HepG2 (cell line): ENCODE data around the gene VAV2. TPM values are rescaled to one million over a fixed set of nuclear protein-coding genes. Genes with fewer than 3 reads are reported as not detected.

Experiments
- CBX1 ChIP-seq: IDR thresholded peaks from one replicate; pipeline ENCODE4 v1.6.1; 2016; ENCODE audit warnings: antibody characterized with exemption, low read depth
- EHMT2 ChIP-seq: fragments of 200-600 bp; sonication (generic); IDR thresholded peaks from 2 replicates; pipeline ENCODE4 v1.7.0; 2017; ENCODE audit warnings: antibody characterized with exemption, low read depth, low read length, borderline replicate concordance
- FOXM1 ChIP-seq: sonication (generic); formaldehyde crosslinking; IDR thresholded peaks from 2 replicates; pipeline ENCODE4 v1.5.0; 2020; ENCODE audit warnings: missing genetic modification reagents
- GZF1 ChIP-seq: sonication (generic); formaldehyde crosslinking; IDR thresholded peaks from 2 replicates; pipeline ENCODE4 v1.5.1; 2020; ENCODE audit warnings: mild to moderate bottlenecking, missing genetic modification reagents
- KDM2A ChIP-seq: sonication (generic); formaldehyde crosslinking; IDR thresholded peaks from 2 replicates; pipeline ENCODE4 v1.4.0; 2020; ENCODE audit warnings: low read depth, missing genetic modification reagents, borderline replicate concordance
- MTF2 ChIP-seq: sonication (generic); formaldehyde crosslinking; IDR thresholded peaks from 2 replicates; pipeline ENCODE4 v1.5.0; 2020; ENCODE audit warnings: missing genetic modification reagents, borderline replicate concordance
- NCOA1 ChIP-seq: sonication (generic); formaldehyde crosslinking; IDR thresholded peaks from 2 replicates; pipeline ENCODE4 v1.9.0; 2021; ENCODE audit warnings: missing genetic modification reagents
- PITX1 ChIP-seq: sonication (generic); formaldehyde crosslinking; IDR thresholded peaks from 2 replicates; pipeline ENCODE4 v1.5.1; 2020; ENCODE audit warnings: mild to moderate bottlenecking, missing genetic modification reagents
- RELA ChIP-seq: sonication (generic); formaldehyde crosslinking; IDR thresholded peaks from 2 replicates; pipeline ENCODE4 v1.4.0; 2020; ENCODE audit warnings: missing genetic modification reagents
- RORA ChIP-seq: sonication (generic); formaldehyde crosslinking; IDR thresholded peaks from 2 replicates; pipeline ENCODE4 v1.5.0; 2020; ENCODE audit warnings: mild to moderate bottlenecking, missing genetic modification reagents, moderate library complexity
- SAP130 ChIP-seq: IDR thresholded peaks from 2 replicates; pipeline ENCODE4 v1.6.1; 2016; ENCODE audit warnings: low read depth
- SMARCC2 ChIP-seq: fragments of 450-650 bp; IDR thresholded peaks from 2 replicates; pipeline ENCODE4 v1.6.1; 2017; ENCODE audit warnings: antibody characterized with exemption, mild to moderate bottlenecking
- SP1 ChIP-seq, 2 experiments: fragments of 450-650 bp in 1 of 2; sonication (generic) in 1 of 2; formaldehyde crosslinking in 1 of 2; IDR thresholded peaks; 2 replicates each; pipeline versions ENCODE4 v1.4.0 to v1.6.1; 2016 to 2020; ENCODE audit warnings: missing genetic modification reagents in 1 of 2
- TCF12 ChIP-seq, 2 experiments: fragments of 450-650 bp in 1 of 2; sonication (generic) in 1 of 2; formaldehyde crosslinking in 1 of 2; IDR thresholded peaks; 2 replicates each; pipeline versions ENCODE4 v1.6.1 to v1.8.0; 2017 to 2022; ENCODE audit warnings: antibody characterized with exemption in 1 of 2, mild to moderate bottlenecking in 1 of 2, missing genetic modification reagents in 1 of 2, moderate library complexity in 1 of 2
- TOE1 ChIP-seq: sonication (generic); formaldehyde crosslinking; IDR thresholded peaks from 2 replicates; pipeline ENCODE4 v1.4.0; 2020; ENCODE audit warnings: mild to moderate bottlenecking, missing genetic modification reagents
- WIZ ChIP-seq: sonication (generic); formaldehyde crosslinking; IDR thresholded peaks from 2 replicates; pipeline ENCODE4 v1.5.1; 2020; ENCODE audit warnings: mild to moderate bottlenecking, missing genetic modification reagents
- ZNF326 ChIP-seq: sonication (generic); formaldehyde crosslinking; IDR thresholded peaks from 2 replicates; pipeline ENCODE4 v1.4.0; 2020; ENCODE audit warnings: missing genetic modification reagents, borderline replicate concordance
- ZNF335 ChIP-seq: sonication (generic); formaldehyde crosslinking; IDR thresholded peaks from 2 replicates; pipeline ENCODE4 v1.4.0; 2020; ENCODE audit warnings: missing genetic modification reagents
- ZNF510 ChIP-seq: sonication (generic); formaldehyde crosslinking; IDR thresholded peaks from 2 replicates; pipeline ENCODE4 v1.4.0; 2020; ENCODE audit warnings: low read depth, mild to moderate bottlenecking, missing genetic modification reagents
- ZNF543 ChIP-seq: sonication (generic); formaldehyde crosslinking; IDR thresholded peaks from 2 replicates; pipeline ENCODE4 v1.4.0; 2020; ENCODE audit warnings: mild to moderate bottlenecking, missing genetic modification reagents
- ZNF772 ChIP-seq: sonication (generic); formaldehyde crosslinking; IDR thresholded peaks from 2 replicates; pipeline ENCODE4 v1.5.0; 2020; ENCODE audit warnings: mild to moderate bottlenecking, missing genetic modification reagents
- ZZZ3 ChIP-seq: sonication (generic); formaldehyde crosslinking; IDR thresholded peaks from 2 replicates; pipeline ENCODE4 v1.4.0; 2020; ENCODE audit warnings: missing genetic modification reagents, mild to moderate bottlenecking, borderline replicate concordance
- polyA plus RNA-seq, 8 experiments: library from polyadenylated mRNA; depleted of rRNA in 3 of 8; stranded (reverse) in 7 of 8; unstranded in 1 of 8; fragments of >200 nt; fragmentation: Illumina TruSeq in 4 of 8; extraction: Trizol in 4 of 8; gene quantifications; 2 replicates each; pipeline versions ENCODE4 v1.2.1 to v1.2.3, GENCODE V29; 2011 to 2016; ENCODE audit warnings: low read depth in 4 of 8, missing spikeins in 1 of 8, mixed read lengths in 1 of 8; ENCODE audit not compliant: insufficient read depth in 1 of 8
- total RNA-seq, 5 experiments: library from RNA; depleted of rRNA; stranded (reverse); fragments of >200 nt; fragmentation: Illumina TruSeq; extraction: Trizol; gene quantifications; 2 replicates each; pipeline ENCODE4 v1.2.3, GENCODE V29; 2016; ENCODE audit warnings: low read depth in 1 of 5
- TF ChIP-seq, protein P1 (sequence below): sonication (generic); formaldehyde crosslinking; IDR thresholded peaks from 2 replicates; pipeline ENCODE4 v1.4.0; 2020; ENCODE audit warnings: missing genetic modification reagents, borderline replicate concordance
- TF ChIP-seq, protein P2 (sequence below): sonication (generic); formaldehyde crosslinking; IDR thresholded peaks from 2 replicates; pipeline ENCODE4 v1.4.0; 2020; ENCODE audit warnings: missing genetic modification reagents
- TF ChIP-seq, protein P3 (sequence below): sonication (generic); formaldehyde crosslinking; IDR thresholded peaks from 2 replicates; pipeline ENCODE4 v1.5.0; 2020; ENCODE audit warnings: missing genetic modification reagents

Gene VAV2
- total and polyA plus RNA-seq, 2 of the 13 experiments (the other 11 are each of a cell fraction or from before 2014, with no cell fraction given) = 22.5 to 22.9 TPM

DNA sequence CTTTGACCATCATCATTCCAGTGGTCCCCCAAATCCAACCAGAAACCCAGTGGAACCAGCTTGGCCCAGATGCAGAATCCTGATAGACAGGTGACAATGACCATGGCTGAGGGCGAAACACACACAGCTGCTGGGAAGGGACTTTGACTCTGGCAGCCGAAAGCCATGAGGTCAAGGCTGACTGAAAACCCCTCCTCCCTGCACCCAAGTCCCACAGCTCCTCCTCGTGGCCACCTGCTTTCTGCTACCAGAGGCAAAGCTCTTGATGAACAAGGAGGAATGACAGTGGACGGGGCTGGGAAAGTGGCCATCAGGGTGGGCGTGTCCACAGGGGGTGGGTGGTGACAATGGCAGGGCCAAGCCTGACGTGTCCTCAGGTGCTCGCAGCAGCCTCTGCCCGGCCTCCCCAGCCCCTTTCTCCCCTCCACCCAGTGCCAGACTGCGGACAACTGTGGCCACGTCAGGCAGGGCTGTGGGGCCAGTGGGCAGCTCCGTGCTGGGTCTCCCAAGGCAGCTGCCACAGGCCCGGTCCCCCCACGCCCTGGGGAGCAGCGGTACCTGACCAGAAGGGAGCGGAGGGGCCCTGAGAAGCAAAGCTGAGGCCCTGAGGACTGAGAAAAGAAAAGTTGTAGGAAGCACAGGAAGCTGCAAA lies 223.1 kb downstream of the VAV2 start (continued):
- no peak for TF ChIP-seq SP1 (IDR thresholded peaks at IDR 0.05)
- peak; percentile 39; the same call in 1 of the 2 replicates for TF ChIP-seq SP1 (CRISPR knock-in tag; IDR thresholded peaks at IDR 0.05)
- 0 out of 2 replicates have a peak, but pooled peaks have one; percentile 54 for TF ChIP-seq ZZZ3 (CRISPR knock-in tag)
- no peak for TF ChIP-seq CBX1
- no peak for TF ChIP-seq TOE1 (CRISPR knock-in tag)
- no peak for TF ChIP-seq ZNF326 (CRISPR knock-in tag)
- peak; percentile 70; the same call in 1 of the 2 replicates for TF ChIP-seq KDM2A
- peak; percentile 72; the same call in 1 of the 2 replicates for TF ChIP-seq ZNF543 (CRISPR knock-in tag)
- TF ChIP-seq SAP130 (CRISPR knock-in tag) = peak; percentile 89
- no peak for TF ChIP-seq EHMT2
- no peak for TF ChIP-seq RELA
- no peak for TF ChIP-seq WIZ (CRISPR knock-in tag)
- peak; percentile 95 for TF ChIP-seq PITX1 (CRISPR knock-in tag)
- TF ChIP-seq MTF2 (CRISPR knock-in tag) = no peak
- 0 out of 2 replicates have a peak, but pooled peaks have one; percentile 30 for TF ChIP-seq ZNF335 (CRISPR knock-in tag)
- no peak for TF ChIP-seq TCF12 (IDR thresholded peaks at IDR 0.05)
- peak; percentile 45; the same call in 1 of the 2 replicates for TF ChIP-seq TCF12 (CRISPR knock-in tag; IDR thresholded peaks at IDR 0.05)
- TF ChIP-seq, protein P1, sequence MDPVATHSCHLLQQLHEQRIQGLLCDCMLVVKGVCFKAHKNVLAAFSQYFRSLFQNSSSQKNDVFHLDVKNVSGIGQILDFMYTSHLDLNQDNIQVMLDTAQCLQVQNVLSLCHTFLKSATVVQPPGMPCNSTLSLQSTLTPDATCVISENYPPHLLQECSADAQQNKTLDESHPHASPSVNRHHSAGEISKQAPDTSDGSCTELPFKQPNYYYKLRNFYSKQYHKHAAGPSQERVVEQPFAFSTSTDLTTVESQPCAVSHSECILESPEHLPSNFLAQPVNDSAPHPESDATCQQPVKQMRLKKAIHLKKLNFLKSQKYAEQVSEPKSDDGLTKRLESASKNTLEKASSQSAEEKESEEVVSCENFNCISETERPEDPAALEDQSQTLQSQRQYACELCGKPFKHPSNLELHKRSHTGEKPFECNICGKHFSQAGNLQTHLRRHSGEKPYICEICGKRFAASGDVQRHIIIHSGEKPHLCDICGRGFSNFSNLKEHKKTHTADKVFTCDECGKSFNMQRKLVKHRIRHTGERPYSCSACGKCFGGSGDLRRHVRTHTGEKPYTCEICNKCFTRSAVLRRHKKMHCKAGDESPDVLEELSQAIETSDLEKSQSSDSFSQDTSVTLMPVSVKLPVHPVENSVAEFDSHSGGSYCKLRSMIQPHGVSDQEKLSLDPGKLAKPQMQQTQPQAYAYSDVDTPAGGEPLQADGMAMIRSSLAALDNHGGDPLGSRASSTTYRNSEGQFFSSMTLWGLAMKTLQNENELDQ = no peak
- TF ChIP-seq, protein P2, sequence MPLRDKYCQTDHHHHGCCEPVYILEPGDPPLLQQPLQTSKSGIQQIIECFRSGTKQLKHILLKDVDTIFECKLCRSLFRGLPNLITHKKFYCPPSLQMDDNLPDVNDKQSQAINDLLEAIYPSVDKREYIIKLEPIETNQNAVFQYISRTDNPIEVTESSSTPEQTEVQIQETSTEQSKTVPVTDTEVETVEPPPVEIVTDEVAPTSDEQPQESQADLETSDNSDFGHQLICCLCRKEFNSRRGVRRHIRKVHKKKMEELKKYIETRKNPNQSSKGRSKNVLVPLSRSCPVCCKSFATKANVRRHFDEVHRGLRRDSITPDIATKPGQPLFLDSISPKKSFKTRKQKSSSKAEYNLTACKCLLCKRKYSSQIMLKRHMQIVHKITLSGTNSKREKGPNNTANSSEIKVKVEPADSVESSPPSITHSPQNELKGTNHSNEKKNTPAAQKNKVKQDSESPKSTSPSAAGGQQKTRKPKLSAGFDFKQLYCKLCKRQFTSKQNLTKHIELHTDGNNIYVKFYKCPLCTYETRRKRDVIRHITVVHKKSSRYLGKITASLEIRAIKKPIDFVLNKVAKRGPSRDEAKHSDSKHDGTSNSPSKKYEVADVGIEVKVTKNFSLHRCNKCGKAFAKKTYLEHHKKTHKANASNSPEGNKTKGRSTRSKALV (CRISPR knock-in tag) = no peak
- no peak for TF ChIP-seq NCOA1 (CRISPR knock-in tag)
- peak; percentile 80; the same call in 1 of the 2 replicates for TF ChIP-seq ZNF772
- TF ChIP-seq SMARCC2 = no peak
- no peak for TF ChIP-seq RORA
- no peak for TF ChIP-seq ZNF510 (CRISPR knock-in tag)
- no peak for TF ChIP-seq FOXM1 (CRISPR knock-in tag)
- TF ChIP-seq, protein P3, sequence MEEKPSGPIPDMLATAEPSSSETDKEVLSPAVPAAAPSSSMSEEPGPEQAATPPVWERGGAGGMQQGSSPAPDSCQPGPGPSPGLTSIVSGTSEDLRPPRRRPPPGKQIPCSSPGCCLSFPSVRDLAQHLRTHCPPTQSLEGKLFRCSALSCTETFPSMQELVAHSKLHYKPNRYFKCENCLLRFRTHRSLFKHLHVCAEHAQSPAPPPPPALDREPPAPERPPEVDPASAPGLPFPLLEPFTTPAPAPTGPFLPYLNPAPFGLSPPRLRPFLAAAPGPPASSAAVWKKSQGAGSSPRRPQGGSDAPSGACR = 0 out of 2 replicates have a peak, but pooled peaks have one; percentile 45
- TF ChIP-seq GZF1 (CRISPR knock-in tag) = 0 out of 2 replicates have a peak, but pooled peaks have one; percentile 42
